ENCODE results near the gene AGR3. TPM values are rescaled to one million over a fixed set of nuclear protein-coding genes. Genes with fewer than 3 reads are reported as not detected.

AGR3 gene
- total RNA-seq: not detected

DNA sequence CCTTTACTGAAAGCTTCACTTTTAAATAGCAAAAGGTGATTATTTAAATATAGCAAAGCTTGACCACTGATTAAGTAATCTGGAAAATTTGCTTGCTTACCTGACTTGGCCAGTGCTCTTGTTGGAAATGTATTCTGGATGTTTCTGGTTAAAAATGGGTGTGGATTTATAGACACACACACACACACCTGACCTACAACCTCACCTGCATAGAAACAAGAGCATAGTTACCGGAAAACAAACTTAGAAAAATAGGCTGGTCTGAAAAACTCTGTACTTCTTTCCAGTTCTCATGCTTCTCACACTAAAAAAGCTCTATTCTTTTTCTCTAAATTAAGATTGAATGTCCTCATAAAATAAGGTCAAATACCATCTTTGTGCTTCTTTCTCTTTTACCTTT, at the start of gene AGR3:
AGR3 (minus strand) TSS at position 140 of the 400 bp plus-strand sequence. CDS start 3,365 bp downstream, outside the sequence.
- no peak for DNase-seq

GRCh38 chr7:16930946-16931345, 49.2 kb upstream of the AGR3 start:
- no peak for DNase-seq

- DNase-seq: no peak
These were observed 47.5 kb upstream of the AGR3 start for GRCh38 chr7:16929146-16929762.

DNA sequence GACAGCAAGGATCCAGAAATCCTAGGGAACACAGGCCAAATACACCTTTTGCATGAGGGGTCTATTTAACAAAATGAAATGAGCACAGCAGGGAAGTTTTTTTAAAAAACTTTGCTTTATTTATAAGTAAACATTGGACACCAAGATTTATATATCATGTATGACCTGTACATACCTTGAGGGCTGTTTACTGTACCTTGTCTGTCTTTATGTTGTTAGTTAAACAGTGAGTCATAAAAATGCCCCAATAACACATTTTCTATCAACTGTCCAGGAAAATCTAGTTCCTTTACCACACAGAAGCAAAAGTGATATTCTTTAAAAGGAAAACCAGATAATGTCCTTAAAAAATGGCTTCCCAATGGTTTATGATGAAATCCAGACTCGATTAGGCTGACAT, 45.1 kb upstream of the AGR3 start:
- DNase-seq: no peak

DNA sequence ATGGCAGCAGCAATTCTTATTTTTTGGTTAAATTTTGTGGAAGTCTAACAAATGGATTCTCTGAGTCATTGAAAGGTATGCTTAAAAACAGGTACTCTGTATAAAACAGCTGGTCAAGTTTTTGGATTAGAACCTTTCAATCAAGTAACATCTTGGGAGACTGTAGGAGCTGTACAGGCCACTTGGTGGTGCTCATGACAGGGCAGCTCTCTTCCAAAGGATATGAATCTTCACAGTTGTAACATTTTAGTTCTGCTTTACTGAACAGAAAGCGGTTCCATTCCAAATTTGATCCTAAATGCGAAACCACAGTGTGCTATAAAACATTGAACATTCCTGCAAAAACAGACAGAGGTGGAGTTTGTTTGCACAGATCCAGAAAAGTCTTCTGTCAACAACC, 44.5 kb upstream of the AGR3 start:
- DNase-seq: no peak

GRCh38 chr7:16925609-16926008, 43.8 kb upstream of the AGR3 start:
- DNase-seq: no peak

DNA sequence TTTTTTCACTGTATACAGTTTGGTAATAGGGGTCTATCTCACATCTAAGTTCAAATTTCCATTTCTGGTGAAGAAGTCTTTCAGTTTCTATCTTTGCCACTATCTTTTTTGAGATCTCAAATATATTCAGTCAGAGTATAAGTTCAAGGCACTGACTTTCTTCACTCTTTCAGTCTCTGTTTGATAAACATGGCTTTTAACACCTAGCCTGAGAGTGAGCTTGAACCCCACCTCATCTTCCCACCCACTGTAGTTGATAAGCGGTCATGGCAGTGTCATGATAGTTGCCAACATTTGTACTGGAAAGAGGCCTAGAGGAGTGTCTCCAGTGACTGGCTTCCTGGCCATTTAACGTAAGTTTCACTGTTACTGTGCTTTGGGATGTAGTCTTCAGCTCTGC, 41.2 kb upstream of the AGR3 start:
- DNase-seq: no peak

GRCh38 chr7:16921644-16922257, 40.0 kb upstream of the AGR3 start:
- DNase-seq: no peak

DNA sequence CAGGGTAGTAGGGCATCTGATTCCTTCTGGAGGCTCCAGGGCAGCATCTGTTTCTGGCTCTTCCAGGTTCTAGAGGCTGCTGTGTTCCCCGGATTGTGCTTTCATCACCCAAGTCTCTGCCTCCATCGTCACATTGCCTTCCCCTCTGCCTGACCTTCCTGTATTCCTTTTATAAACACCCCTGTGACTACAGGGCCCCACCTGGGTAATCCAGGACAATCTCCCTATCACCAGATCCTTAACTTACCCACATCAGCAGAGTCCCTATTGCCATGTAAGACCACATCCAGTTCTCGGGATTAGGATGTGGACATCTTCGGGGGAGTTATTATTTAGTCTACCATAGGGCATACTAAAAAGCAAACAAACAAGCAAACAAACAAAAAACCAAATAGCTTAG, 39.4 kb upstream of the AGR3 start:
- DNase-seq: no peak

GRCh38 chr7:16919440-16919839, 37.7 kb upstream of the AGR3 start:
- DNase-seq: no peak

- peak; percentile 10 for DNase-seq
These were observed 36.6 kb upstream of the AGR3 start for GRCh38 chr7:16918288-16918895.

DNA sequence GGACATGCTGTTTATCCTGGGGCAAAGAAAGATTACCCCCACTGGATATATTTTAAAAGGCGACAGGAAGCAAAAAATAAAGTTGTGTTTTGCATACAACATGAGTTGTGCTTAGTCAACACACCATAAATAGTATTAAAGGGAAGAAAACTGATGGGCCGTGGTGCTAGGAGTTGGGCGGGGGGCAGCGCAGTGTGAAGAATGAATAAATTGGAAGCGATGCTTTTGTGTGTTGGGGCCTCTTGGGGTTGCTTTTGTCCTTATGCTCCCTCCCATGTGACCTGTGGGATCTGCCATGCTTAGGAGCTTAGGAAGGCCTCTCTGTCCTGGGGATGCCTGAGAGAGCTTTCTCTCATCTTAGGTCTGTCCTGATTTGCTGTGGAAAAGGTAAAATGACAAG, 35.0 kb upstream of the AGR3 start:
- no peak for DNase-seq

DNA sequence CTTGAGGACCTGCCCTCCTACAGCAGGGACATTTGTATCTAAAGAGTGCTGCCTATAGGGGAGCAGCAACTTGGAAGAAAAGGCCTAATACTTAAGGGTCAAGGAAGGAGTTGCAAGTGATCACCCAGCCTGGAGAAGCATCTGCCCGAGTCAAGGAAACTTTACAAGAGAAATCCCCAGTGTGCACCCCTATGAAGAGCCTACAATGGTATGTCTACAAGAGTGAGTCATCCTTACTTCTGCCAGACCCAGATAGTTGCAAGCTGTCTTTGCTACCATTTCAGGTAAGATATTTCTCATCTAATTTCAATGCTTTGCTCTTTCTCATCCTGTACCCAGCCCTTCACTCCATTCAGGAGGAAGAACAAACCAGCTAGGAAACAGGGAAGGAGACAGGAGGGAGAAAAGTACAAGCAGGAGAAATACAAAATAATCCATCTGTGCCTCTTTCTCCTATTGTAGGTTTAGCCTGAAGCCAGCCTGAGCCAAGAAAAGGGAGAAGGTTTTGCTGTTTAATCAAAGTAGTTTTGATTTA, 34.4 kb upstream of the AGR3 start:
- no peak for DNase-seq

DNA sequence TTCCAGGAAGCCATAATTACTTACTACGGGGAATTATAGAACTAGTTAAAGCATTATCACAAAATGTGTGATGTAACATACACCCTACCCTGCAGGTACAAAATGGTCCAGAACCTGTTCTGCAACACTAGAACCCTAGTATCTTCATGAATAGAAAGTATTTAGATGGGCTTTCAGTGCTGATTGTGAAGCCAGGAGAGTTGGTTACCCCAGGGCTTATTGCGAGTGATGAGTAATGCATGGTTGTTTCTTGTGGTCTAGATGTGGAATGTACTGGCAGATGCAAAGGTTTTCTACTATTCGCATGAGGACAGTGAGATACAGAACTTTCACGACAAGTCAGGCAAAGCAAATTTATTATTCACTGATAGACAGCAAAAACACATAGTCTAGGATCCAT, 33.6 kb upstream of the AGR3 start:
- no peak for DNase-seq

DNA sequence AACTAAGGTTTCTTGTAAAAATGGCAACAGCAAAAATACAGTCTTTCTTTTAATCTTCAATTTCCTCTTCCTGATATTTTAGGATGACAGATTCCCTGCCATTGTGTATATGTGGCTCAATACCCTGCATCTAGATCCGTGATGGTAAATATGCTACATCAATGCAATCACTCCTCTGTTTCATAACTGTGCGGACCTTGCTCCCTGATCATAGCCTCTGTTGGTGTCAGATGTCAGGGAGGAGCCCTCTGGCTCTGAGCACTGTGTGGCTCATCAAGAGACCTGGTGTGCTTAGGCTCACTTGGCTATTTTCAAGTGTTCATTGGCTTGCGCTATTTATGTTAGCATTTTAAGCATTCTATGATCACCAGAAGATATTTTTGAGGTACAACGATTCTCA, 33.0 kb upstream of the AGR3 start:
- DNase-seq: no peak

- DNase-seq: no peak
These were observed 31.9 kb upstream of the AGR3 start for GRCh38 chr7:16913643-16914042.

GRCh38 chr7:16912540-16912939, 30.8 kb upstream of the AGR3 start:
- no peak for DNase-seq

DNA sequence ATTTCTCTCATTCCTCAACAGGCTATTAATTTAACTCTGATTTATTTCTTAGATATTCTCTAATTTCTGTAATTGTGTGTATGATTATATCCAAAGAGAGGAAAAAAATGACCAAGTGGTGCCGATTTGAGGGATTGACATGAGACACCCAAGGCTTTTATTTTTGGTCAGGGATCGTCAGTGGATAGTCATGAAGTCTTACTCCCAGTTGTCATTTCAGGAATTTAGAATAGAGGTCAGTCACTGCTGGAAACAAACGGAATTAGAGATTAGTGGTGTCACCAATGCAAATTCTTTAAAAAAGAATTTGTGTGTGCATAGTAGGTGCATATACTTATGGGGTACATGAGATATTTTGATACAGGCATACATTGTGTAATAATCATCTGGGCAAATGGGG, 26.8 kb upstream of the AGR3 start:
- no peak for DNase-seq

- DNase-seq: no peak
These were observed 23.7 kb upstream of the AGR3 start for GRCh38 chr7:16905300-16906044.

GRCh38 chr7:16904076-16904475, 22.3 kb upstream of the AGR3 start:
- DNase-seq: no peak

- DNase-seq: no peak
These were observed 18.5 kb upstream of the AGR3 start for GRCh38 chr7:16900209-16900768.

GRCh38 chr7:16891874-16892643, 10.3 kb upstream of the AGR3 start:
- no peak for DNase-seq

All from effector CD4-positive, alpha-beta T cell (primary cell).